Measurements from ENCODE around the gene CRPPA. TPM values are rescaled to one million over a fixed set of nuclear protein-coding genes. Genes with fewer than 3 reads are reported as not detected.
A peak's percentile ranks its signal among the peaks of the same experiment; 100 is the strongest.

The CRPPA gene
- total and polyA plus RNA-seq, 2 of the 13 experiments (the other 11 are each of a cell fraction or from before 2014, with no cell fraction given) = 0.16 to 1.3 TPM

DNA sequence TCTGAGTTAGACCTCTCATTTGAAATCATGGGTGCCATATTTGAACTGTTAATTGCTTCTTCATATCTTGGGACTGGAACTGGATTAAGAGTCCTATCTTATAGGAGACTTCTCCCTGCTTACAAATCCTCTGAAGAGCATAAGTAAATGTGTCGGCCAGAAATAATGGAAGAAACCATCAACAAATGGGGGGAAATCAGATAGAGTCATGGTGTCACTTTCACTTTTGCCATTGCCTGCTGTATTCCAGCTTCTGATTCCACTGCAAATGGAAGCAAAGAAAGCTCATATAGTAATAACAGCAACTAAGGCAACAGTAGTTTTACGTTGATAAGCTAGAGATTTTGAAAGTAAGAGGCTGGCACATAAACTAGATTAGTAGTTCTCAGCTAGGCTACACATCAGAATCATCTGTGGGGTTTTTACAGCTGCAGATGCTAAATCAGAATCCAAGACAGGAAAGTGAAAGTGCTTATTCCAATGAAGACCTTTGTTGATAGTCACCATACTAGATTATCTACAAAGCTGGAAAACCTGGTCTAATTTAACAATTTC, 12.3 kb upstream of the CRPPA start:
- no TSS peak for BruUV-seq (replicated peaks)
- no peaks in the 10 kb centered on the region for H3K4me1 ChIP-seq (ENCODE audit: insufficient read depth, low read length)
- 37% methylated on average over 2 of the region's 2 CpGs for WGBS (ENCODE audit: low lambda C conversion rate)
- no peak for ATAC-seq
- H3K9me3 ChIP-seq (ENCODE audit: low read length) = no peaks in the 10 kb centered on the region
- intact Hi-C loops (cut with micrococcal nuclease; ENCODE audit: unreplicated experiment) = loop anchor here (10.0 kb wide), 1 partner anchor 359 kb away; no protein-coding TSS in a partner anchor
- DNase-seq (ENCODE audit: low spot score) = no peak
- no peaks in the 10 kb centered on the region for H3K79me2 ChIP-seq (ENCODE audit: insufficient read depth, low read length)
- FAIRE-seq = no peak
- H4K20me1 ChIP-seq (ENCODE audit: insufficient read depth, low read length) = no peaks in the 10 kb centered on the region
- no peak overlapping the region for H2AFZ ChIP-seq (ENCODE audit: low read length)
- CTCF ChIA-PET (ENCODE audit: low intra/inter-chr PET ratio, low total read pairs) = interaction anchor here (3.5 kb wide), 1 partner anchor 131 kb away, joined by 39 read pairs; no protein-coding TSS in a partner anchor
- in situ Hi-C loops (cut with HindIII; ENCODE audit: extremely low pct_ligation_motif_present, low pct_unique_long_range_greater_than_20kb) = loop anchor here (5.0 kb wide), 1 partner anchor 134 kb away; no protein-coding TSS in a partner anchor
- no peak overlapping the region for H3K9ac ChIP-seq (ENCODE audit: insufficient read depth, low read depth, low read length)
- no peak overlapping the region for H3K4me3 ChIP-seq (replicated peaks in 1 of 3; ENCODE audit: insufficient read depth in 1 of 3, low read depth in 2 of 3, low read length in 3 of 3)
- H3K36me3 ChIP-seq (replicated peaks in 1 of 2; ENCODE audit: control insufficient read depth in 1 of 2, insufficient read depth in 2 of 2, low read length in 2 of 2) = no peaks in the 10 kb centered on the region
- POLR2A ChIA-PET = no interaction called here
- no peaks in the 10 kb centered on the region for H3K27me3 ChIP-seq (ENCODE audit: control insufficient read depth in 1 of 2, insufficient read depth in 2 of 2, low read length in 2 of 2)
- TF ChIP-seq DNMT1 (CRISPR knock-in tag; IDR thresholded peaks at IDR 0.05) = no peak
- TF ChIP-seq, protein P1, sequence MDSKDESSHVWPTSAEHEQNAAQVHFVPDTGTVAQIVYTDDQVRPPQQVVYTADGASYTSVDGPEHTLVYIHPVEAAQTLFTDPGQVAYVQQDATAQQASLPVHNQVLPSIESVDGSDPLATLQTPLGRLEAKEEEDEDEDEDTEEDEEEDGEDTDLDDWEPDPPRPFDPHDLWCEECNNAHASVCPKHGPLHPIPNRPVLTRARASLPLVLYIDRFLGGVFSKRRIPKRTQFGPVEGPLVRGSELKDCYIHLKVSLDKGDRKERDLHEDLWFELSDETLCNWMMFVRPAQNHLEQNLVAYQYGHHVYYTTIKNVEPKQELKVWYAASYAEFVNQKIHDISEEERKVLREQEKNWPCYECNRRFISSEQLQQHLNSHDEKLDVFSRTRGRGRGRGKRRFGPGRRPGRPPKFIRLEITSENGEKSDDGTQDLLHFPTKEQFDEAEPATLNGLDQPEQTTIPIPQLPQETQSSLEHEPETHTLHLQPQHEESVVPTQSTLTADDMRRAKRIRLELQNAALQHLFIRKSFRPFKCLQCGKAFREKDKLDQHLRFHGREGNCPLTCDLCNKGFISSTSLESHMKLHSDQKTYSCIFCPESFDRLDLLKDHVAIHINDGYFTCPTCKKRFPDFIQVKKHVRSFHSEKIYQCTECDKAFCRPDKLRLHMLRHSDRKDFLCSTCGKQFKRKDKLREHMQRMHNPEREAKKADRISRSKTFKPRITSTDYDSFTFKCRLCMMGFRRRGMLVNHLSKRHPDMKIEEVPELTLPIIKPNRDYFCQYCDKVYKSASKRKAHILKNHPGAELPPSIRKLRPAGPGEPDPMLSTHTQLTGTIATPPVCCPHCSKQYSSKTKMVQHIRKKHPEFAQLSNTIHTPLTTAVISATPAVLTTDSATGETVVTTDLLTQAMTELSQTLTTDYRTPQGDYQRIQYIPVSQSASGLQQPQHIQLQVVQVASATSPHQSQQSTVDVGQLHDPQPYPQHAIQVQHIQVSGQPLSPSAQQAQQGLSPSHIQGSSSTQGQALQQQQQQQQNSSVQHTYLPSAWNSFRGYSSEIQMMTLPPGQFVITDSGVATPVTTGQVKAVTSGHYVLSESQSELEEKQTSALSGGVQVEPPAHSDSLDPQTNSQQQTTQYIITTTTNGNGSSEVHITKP (CRISPR knock-in tag; IDR thresholded peaks at IDR 0.05; ENCODE audit: low read depth) = peak; percentile 63; the same call in 1 of the 2 replicates
- no peak overlapping the region for H3K27ac ChIP-seq (ENCODE audit: extremely low read length, insufficient read depth, low read length)
- H3K4me2 ChIP-seq (ENCODE audit: low read depth, low read length) = peak overlapping the region; percentile 24; the same call in 1 of the 2 replicates

DNA sequence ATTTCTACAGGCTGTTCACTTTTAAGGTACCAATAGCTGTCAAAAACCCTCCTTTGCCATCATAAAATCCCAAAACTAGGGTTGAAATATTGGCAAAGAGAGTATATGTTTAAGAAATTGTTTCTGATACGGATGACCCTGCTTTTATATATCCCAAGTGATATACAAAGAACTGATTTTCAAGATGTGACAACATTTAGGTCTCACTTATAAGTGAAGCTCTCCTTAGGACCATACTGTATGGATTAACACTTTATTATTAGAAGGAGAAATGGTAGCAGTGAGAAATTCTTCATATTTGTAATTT, 11.0 kb upstream of the CRPPA start:
- POLR2A ChIA-PET = no interaction called here
- Histone ChIP-seq H4K20me1 (ENCODE audit: insufficient read depth, low read length) (no peaks in the 10 kb centered on the region), H3K4me2 (ENCODE audit: low read depth, low read length) (no peak overlapping the region), H3K79me2 (ENCODE audit: insufficient read depth, low read length) (no peaks in the 10 kb centered on the region), H2AFZ (ENCODE audit: low read length) (no peak overlapping the region), H3K27me3 (ENCODE audit: control insufficient read depth in 1 of 2, insufficient read depth in 2 of 2, low read length in 2 of 2) (no peaks in the 10 kb centered on the region), H3K36me3 (replicated peaks in 1 of 2; ENCODE audit: control insufficient read depth in 1 of 2, insufficient read depth in 2 of 2, low read length in 2 of 2) (no peaks in the 10 kb centered on the region), H3K27ac (ENCODE audit: extremely low read length, insufficient read depth, low read length) (no peak overlapping the region), H3K9me3 (ENCODE audit: low read length) (no peaks in the 10 kb centered on the region), H3K4me1 (ENCODE audit: insufficient read depth, low read length) (no peaks in the 10 kb centered on the region), H3K9ac (ENCODE audit: insufficient read depth, low read depth, low read length) (no peak overlapping the region), H3K4me3 (replicated peaks in 1 of 3; ENCODE audit: insufficient read depth in 1 of 3, low read depth in 2 of 3, low read length in 3 of 3) (no peak overlapping the region)
- intact Hi-C loops (cut with micrococcal nuclease; ENCODE audit: unreplicated experiment) = loop anchor here (1.0 to 10.0 kb wide), 2 partner anchors 133 to 358 kb away; no protein-coding TSS in a partner anchor
- DNase-seq (ENCODE audit: low spot score) = no peak
- no TSS peak for BruUV-seq (replicated peaks)
- ATAC-seq = no peak
- WGBS (ENCODE audit: low lambda C conversion rate) = 9% methylated on average over 1 of the region's 1 CpG
- FAIRE-seq = no peak
- in situ Hi-C loops (cut with HindIII; ENCODE audit: extremely low pct_ligation_motif_present, low pct_unique_long_range_greater_than_20kb) = loop anchor here (5.0 kb wide), 1 partner anchor 135 kb away; no protein-coding TSS in a partner anchor
- CTCF ChIA-PET (ENCODE audit: low intra/inter-chr PET ratio, low total read pairs) = interaction anchor here (3.5 kb wide), 1 partner anchor 133 kb away, joined by 39 read pairs; no protein-coding TSS in a partner anchor
- TF ChIP-seq ZNF878 (CRISPR knock-in tag; IDR thresholded peaks at IDR 0.05) = no peak
- TF ChIP-seq ZNF660 (CRISPR knock-in tag; IDR thresholded peaks at IDR 0.05; ENCODE audit: borderline replicate concordance, low read depth) = no peak
- TF ChIP-seq DR1 (CRISPR knock-in tag; IDR thresholded peaks at IDR 0.05) = no peak
- no peak for TF ChIP-seq TOPORS (CRISPR knock-in tag; IDR thresholded peaks at IDR 0.05)
- no peak for TF ChIP-seq RFX1 (IDR thresholded peaks at IDR 0.05)
- no peak for TF ChIP-seq ZC3H4 (CRISPR knock-in tag; IDR thresholded peaks at IDR 0.05; ENCODE audit: borderline replicate concordance)
- TF ChIP-seq RXRB (CRISPR knock-in tag; IDR thresholded peaks at IDR 0.05; ENCODE audit: borderline replicate concordance) = no peak
- TF ChIP-seq, protein P2, sequence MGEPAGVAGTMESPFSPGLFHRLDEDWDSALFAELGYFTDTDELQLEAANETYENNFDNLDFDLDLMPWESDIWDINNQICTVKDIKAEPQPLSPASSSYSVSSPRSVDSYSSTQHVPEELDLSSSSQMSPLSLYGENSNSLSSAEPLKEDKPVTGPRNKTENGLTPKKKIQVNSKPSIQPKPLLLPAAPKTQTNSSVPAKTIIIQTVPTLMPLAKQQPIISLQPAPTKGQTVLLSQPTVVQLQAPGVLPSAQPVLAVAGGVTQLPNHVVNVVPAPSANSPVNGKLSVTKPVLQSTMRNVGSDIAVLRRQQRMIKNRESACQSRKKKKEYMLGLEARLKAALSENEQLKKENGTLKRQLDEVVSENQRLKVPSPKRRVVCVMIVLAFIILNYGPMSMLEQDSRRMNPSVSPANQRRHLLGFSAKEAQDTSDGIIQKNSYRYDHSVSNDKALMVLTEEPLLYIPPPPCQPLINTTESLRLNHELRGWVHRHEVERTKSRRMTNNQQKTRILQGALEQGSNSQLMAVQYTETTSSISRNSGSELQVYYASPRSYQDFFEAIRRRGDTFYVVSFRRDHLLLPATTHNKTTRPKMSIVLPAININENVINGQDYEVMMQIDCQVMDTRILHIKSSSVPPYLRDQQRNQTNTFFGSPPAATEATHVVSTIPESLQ (CRISPR knock-in tag; conservative IDR thresholded peaks at IDR 0.05) = no peak
- TF ChIP-seq NFYC (CRISPR knock-in tag; IDR thresholded peaks at IDR 0.05) = no peak
